AG09309 (cell line): ENCODE results near the gene ZNF746.

ENCODE experiments used
- DNase-seq: peaks from one replicate; pipeline ENCODE4 v3.0.0-alpha.2; 2010; ENCODE audit warnings: low read depth
- H3K4me3 ChIP-seq: 2 replicates; pipeline ENCODE4 v1.5.1; 2011; ENCODE audit warnings: mild to moderate bottlenecking, low read depth, low read length, moderate library complexity; ENCODE audit not compliant: control insufficient read depth
- CTCF ChIP-seq: IDR thresholded peaks from 2 replicates; pipeline ENCODE4 v1.5.1; 2011; ENCODE audit warnings: mild to moderate bottlenecking, low read depth, low read length, inconsistent platforms; ENCODE audit not compliant: insufficient read depth, control insufficient read depth; ENCODE audit errors: missing control alignments

Gene ZNF746

GRCh38 chr7:149431486-149432120, 66.0 kb downstream of the ZNF746 start:
- no peak for TF ChIP-seq CTCF
- no peak overlapping the region for H3K4me3 ChIP-seq
- no peak for DNase-seq

GRCh38 chr7:149430192-149430591, 67.4 kb downstream of the ZNF746 start:
- DNase-seq: no peak
- H3K4me3 ChIP-seq: no peak overlapping the region
- TF ChIP-seq CTCF: no peak

- no peak overlapping the region for H3K4me3 ChIP-seq
- TF ChIP-seq CTCF: no peak
- no peak for DNase-seq
Observed at GRCh38 chr7:149427893-149428292, 69.7 kb downstream of the ZNF746 start.

- no peak overlapping the region for H3K4me3 ChIP-seq
- DNase-seq: no peak
- TF ChIP-seq CTCF: no peak
Observed at GRCh38 chr7:149427096-149427680, 70.4 kb downstream of the ZNF746 start.

- no peak overlapping the region for H3K4me3 ChIP-seq
- TF ChIP-seq CTCF: no peak
- DNase-seq: no peak
Observed at GRCh38 chr7:149423449-149424110, 74.0 kb downstream of the ZNF746 start.

GRCh38 chr7:149422914-149423301, 74.7 kb downstream of the ZNF746 start:
- no peak for DNase-seq
- peak overlapping the region; percentile 21 for H3K4me3 ChIP-seq
- TF ChIP-seq CTCF: no peak
